Liver (tissue), 9 donors: ENCODE results near the gene PNLIPRP2. TPM values are rescaled to one million over a fixed set of nuclear protein-coding genes. Genes with fewer than 3 reads are reported as not detected.

Experiments
- DNase-seq: peaks from one replicate; pipeline ENCODE4 v3.0.0-alpha.2; 2017; ENCODE audit warnings: low spot score
- H3K27ac ChIP-seq, 2 donors: one replicate each; pipeline ENCODE4 v1.7.0; 2013; ENCODE audit warnings: inconsistent platforms in 2 of 2, low read length in 2 of 2, control low read depth in 1 of 2, low read depth in 1 of 2, mild to moderate bottlenecking in 1 of 2
- H3K27me3 ChIP-seq, 4 donors: one replicate each; pipeline versions ENCODE4 v1.6.1 to v1.7.0; 2013; ENCODE audit warnings: low read length in 3 of 4, inconsistent platforms in 1 of 4, mild to moderate bottlenecking in 1 of 4, moderate library complexity in 1 of 4; ENCODE audit not compliant: control insufficient read depth in 4 of 4, insufficient read depth in 4 of 4
- H3K36me3 ChIP-seq, 4 donors: one replicate each; pipeline versions ENCODE4 v1.6.1 to v1.7.0; 2013; ENCODE audit warnings: low read length in 3 of 4, mild to moderate bottlenecking in 3 of 4, low read depth in 1 of 4, moderate library complexity in 1 of 4; ENCODE audit not compliant: control insufficient read depth in 4 of 4, insufficient read depth in 3 of 4
- H3K4me1 ChIP-seq, 4 donors: one replicate each; pipeline versions ENCODE4 v1.6.1 to v1.7.0; 2013; ENCODE audit warnings: low read length in 3 of 4, mild to moderate bottlenecking in 3 of 4, moderate library complexity in 1 of 4; ENCODE audit not compliant: control insufficient read depth in 4 of 4, insufficient read depth in 4 of 4
- H3K4me3 ChIP-seq, 3 donors: one replicate each; pipeline versions ENCODE4 v1.6.1 to v1.7.0; 2013; ENCODE audit warnings: low read length in 3 of 3, control low read depth in 1 of 3, low read depth in 1 of 3, mild to moderate bottlenecking in 1 of 3
- H3K9ac ChIP-seq, 2 donors: one replicate each; pipeline ENCODE4 v1.7.0; 2013; ENCODE audit warnings: low read length in 2 of 2, mild to moderate bottlenecking in 2 of 2, moderate library complexity in 2 of 2, control low read depth in 1 of 2, low read depth in 1 of 2
- H3K9me3 ChIP-seq, 4 donors: one replicate each; pipeline versions ENCODE4 v1.6.1 to v1.7.0; 2013; ENCODE audit warnings: low read length in 3 of 4; ENCODE audit not compliant: control insufficient read depth in 4 of 4
- EGR1 ChIP-seq, 2 donors: IDR thresholded peaks; 2 replicates each; pipeline ENCODE4 v1.6.1; 2016 to 2018; ENCODE audit warnings: antibody characterized with exemption in 2 of 2, low read depth in 2 of 2
- FOXA1 ChIP-seq: IDR thresholded peaks from 2 replicates; pipeline ENCODE4 v1.6.1; 2016; ENCODE audit warnings: antibody characterized with exemption
- FOXA2 ChIP-seq: IDR thresholded peaks from 2 replicates; pipeline ENCODE4 v1.6.1; 2016; ENCODE audit warnings: antibody characterized with exemption
- GABPA ChIP-seq, 2 donors: IDR thresholded peaks in 1 of 2; conservative IDR thresholded peaks in 1 of 2; 2 replicates each; pipeline ENCODE4 v1.6.1; 2016; ENCODE audit warnings: antibody characterized with exemption in 2 of 2, mild to moderate bottlenecking in 1 of 2, moderate library complexity in 1 of 2
- HNF4A ChIP-seq, 2 donors: conservative IDR thresholded peaks; 2 replicates each; pipeline ENCODE4 v1.6.1; 2016; ENCODE audit warnings: antibody characterized with exemption in 2 of 2, mild to moderate bottlenecking in 2 of 2
- HNF4G ChIP-seq: IDR thresholded peaks from 2 replicates; pipeline ENCODE4 v1.6.1; 2016; ENCODE audit warnings: antibody characterized with exemption
- JUND ChIP-seq, 2 donors: IDR thresholded peaks; 2 replicates each; pipeline ENCODE4 v1.6.1; 2016; ENCODE audit warnings: antibody characterized with exemption in 2 of 2
- MAX ChIP-seq: IDR thresholded peaks from 2 replicates; pipeline ENCODE4 v1.6.1; 2016; ENCODE audit warnings: antibody characterized with exemption
- NR2F2 ChIP-seq: IDR thresholded peaks from 2 replicates; pipeline ENCODE4 v1.6.1; 2016; ENCODE audit warnings: antibody characterized with exemption
- RAD21 ChIP-seq, 2 donors: IDR thresholded peaks; 2 replicates each; pipeline ENCODE4 v1.6.1; 2016; ENCODE audit warnings: antibody characterized with exemption in 2 of 2, mild to moderate bottlenecking in 2 of 2
- RXRA ChIP-seq, 2 donors: IDR thresholded peaks; 2 replicates each; pipeline ENCODE4 v1.6.1; 2017 to 2018; ENCODE audit warnings: antibody characterized with exemption in 2 of 2, mild to moderate bottlenecking in 1 of 2
- SP1 ChIP-seq: IDR thresholded peaks from 2 replicates; pipeline ENCODE4 v1.6.1; 2018; ENCODE audit warnings: antibody characterized with exemption, mild to moderate bottlenecking
- TAF1 ChIP-seq: conservative IDR thresholded peaks from 2 replicates; pipeline ENCODE4 v1.6.1; 2016; ENCODE audit warnings: antibody characterized with exemption, mild to moderate bottlenecking
- YY1 ChIP-seq: IDR thresholded peaks from 2 replicates; pipeline ENCODE4 v1.6.1; 2016; ENCODE audit warnings: antibody characterized with exemption, mild to moderate bottlenecking
- ZBTB33 ChIP-seq: IDR thresholded peaks from 2 replicates; pipeline ENCODE4 v1.6.1; 2016; ENCODE audit warnings: antibody characterized with exemption
- WGBS: extraction: QIAGEN DNeasy Blood & Tissue Kit; methylation state at CpG from one replicate; pipeline ENCODE4 v1.1.7; 2013; 5-methylcytosine and 5-hydroxymethylcytosine counted together
- polyA plus RNA-seq, 2 donors: library from polyadenylated mRNA; stranded (reverse) in 1 of 2; unstranded in 1 of 2; fragments of 200-250 nt in 1 of 2; fragments of >200 nt in 1 of 2; fragmentation: Nextera tagmentation in 1 of 2; extraction: Ambion mirVana in 1 of 2; gene quantifications; one replicate each; pipeline versions ENCODE4 v1.2.1 to v1.2.3, GENCODE V29; 2013 to 2015
- total RNA-seq, 2 donors: library from RNA; depleted of rRNA; stranded (reverse); fragments of >200 nt; gene quantifications; one replicate each; pipeline ENCODE4 v1.2.3, GENCODE V29; 2014
- TF ChIP-seq, protein P1 (sequence below): IDR thresholded peaks from 2 replicates; pipeline ENCODE4 v1.6.1; 2016; ENCODE audit warnings: antibody characterized with exemption, mild to moderate bottlenecking
- TF ChIP-seq, protein P2 (sequence below): fragments of 150-350 bp; IDR thresholded peaks from 2 replicates; pipeline ENCODE4 v1.5.1; 2017; ENCODE audit warnings: improper control_type of control experiment, low read depth, low read length; ENCODE audit not compliant: missing input control
- TF ChIP-seq, protein P3 (sequence below): IDR thresholded peaks from 2 replicates; pipeline ENCODE4 v1.6.1; 2016; ENCODE audit warnings: antibody characterized with exemption
- donor health status: healthy.
- donor health status: healthy.
- donor health status: healthy.
- donor health status: healthy.
- donor health status: healthy.

Gene PNLIPRP2
- total and polyA plus RNA-seq, 4 donors = not detected

GRCh38 chr10:116621476-116621875 lies 723 bp downstream of the PNLIPRP2 start:
- Histone ChIP-seq H3K36me3 (no peaks in the 10 kb centered on the region), H3K4me3 (no peak overlapping the region), H3K9ac (no peak overlapping the region), H3K27me3 (peaks cover 0 to 5% (median 0%) of the 10 kb centered on the region in 4 donors), H3K9me3 (no peaks in the 10 kb centered on the region), H3K4me1 (no peaks in the 10 kb centered on the region), H3K27ac (no peak overlapping the region)
- no peak for DNase-seq
- TF ChIP-seq NR2F2 = no peak
- no peak for TF ChIP-seq HNF4A (conservative IDR thresholded peaks at IDR 0.05)
- no peak for TF ChIP-seq FOXA2
- TF ChIP-seq RXRA (IDR thresholded peaks at IDR 0.05) = no peak
- TF ChIP-seq, protein P1, sequence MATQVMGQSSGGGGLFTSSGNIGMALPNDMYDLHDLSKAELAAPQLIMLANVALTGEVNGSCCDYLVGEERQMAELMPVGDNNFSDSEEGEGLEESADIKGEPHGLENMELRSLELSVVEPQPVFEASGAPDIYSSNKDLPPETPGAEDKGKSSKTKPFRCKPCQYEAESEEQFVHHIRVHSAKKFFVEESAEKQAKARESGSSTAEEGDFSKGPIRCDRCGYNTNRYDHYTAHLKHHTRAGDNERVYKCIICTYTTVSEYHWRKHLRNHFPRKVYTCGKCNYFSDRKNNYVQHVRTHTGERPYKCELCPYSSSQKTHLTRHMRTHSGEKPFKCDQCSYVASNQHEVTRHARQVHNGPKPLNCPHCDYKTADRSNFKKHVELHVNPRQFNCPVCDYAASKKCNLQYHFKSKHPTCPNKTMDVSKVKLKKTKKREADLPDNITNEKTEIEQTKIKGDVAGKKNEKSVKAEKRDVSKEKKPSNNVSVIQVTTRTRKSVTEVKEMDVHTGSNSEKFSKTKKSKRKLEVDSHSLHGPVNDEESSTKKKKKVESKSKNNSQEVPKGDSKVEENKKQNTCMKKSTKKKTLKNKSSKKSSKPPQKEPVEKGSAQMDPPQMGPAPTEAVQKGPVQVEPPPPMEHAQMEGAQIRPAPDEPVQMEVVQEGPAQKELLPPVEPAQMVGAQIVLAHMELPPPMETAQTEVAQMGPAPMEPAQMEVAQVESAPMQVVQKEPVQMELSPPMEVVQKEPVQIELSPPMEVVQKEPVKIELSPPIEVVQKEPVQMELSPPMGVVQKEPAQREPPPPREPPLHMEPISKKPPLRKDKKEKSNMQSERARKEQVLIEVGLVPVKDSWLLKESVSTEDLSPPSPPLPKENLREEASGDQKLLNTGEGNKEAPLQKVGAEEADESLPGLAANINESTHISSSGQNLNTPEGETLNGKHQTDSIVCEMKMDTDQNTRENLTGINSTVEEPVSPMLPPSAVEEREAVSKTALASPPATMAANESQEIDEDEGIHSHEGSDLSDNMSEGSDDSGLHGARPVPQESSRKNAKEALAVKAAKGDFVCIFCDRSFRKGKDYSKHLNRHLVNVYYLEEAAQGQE = no peak
- TF ChIP-seq TAF1 = no peak
- no peak for TF ChIP-seq SP1
- TF ChIP-seq JUND (IDR thresholded peaks at IDR 0.05) = no peak
- no peak for TF ChIP-seq MAX
- TF ChIP-seq HNF4G = no peak
- TF ChIP-seq RAD21 (IDR thresholded peaks at IDR 0.05) = no peak
- no peak for TF ChIP-seq FOXA1
- no peak for TF ChIP-seq YY1
- TF ChIP-seq, protein P2, sequence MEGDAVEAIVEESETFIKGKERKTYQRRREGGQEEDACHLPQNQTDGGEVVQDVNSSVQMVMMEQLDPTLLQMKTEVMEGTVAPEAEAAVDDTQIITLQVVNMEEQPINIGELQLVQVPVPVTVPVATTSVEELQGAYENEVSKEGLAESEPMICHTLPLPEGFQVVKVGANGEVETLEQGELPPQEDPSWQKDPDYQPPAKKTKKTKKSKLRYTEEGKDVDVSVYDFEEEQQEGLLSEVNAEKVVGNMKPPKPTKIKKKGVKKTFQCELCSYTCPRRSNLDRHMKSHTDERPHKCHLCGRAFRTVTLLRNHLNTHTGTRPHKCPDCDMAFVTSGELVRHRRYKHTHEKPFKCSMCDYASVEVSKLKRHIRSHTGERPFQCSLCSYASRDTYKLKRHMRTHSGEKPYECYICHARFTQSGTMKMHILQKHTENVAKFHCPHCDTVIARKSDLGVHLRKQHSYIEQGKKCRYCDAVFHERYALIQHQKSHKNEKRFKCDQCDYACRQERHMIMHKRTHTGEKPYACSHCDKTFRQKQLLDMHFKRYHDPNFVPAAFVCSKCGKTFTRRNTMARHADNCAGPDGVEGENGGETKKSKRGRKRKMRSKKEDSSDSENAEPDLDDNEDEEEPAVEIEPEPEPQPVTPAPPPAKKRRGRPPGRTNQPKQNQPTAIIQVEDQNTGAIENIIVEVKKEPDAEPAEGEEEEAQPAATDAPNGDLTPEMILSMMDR = no peak
- TF ChIP-seq ZBTB33 = no peak
- TF ChIP-seq GABPA (IDR thresholded peaks at IDR 0.05 in 1 of 2, conservative IDR thresholded peaks at IDR 0.05 in 1 of 2) = no peak
- TF ChIP-seq, protein P3, sequence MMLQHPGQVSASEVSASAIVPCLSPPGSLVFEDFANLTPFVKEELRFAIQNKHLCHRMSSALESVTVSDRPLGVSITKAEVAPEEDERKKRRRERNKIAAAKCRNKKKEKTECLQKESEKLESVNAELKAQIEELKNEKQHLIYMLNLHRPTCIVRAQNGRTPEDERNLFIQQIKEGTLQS = no peak
- no peak for TF ChIP-seq EGR1 (IDR thresholded peaks at IDR 0.05; ENCODE audit: low read depth in 2 of 2)
- WGBS = 82% methylated on average over 8 of the region's 8 CpGs
